Ascending aorta (tissue), 2 donors: ENCODE results near the gene SCN1B. TPM values are rescaled to one million over a fixed set of nuclear protein-coding genes. Genes with fewer than 3 reads are reported as not detected.

Source experiments
- DNase-seq, 2 donors: peaks; one replicate each; pipeline ENCODE4 v3.0.0-alpha.2; 2019; ENCODE audit warnings: low spot score in 2 of 2
- H3K27ac ChIP-seq, 2 donors: fragments of 200-600 bp; sonication (generic); one replicate each; pipeline ENCODE4 v1.5.1; 2016 to 2017; ENCODE audit warnings: mild to moderate bottlenecking in 1 of 2
- H3K27me3 ChIP-seq: fragments of 200-600 bp; sonication (generic); one replicate; pipeline ENCODE4 v1.5.1; 2017
- H3K36me3 ChIP-seq, 2 donors: fragments of 200-600 bp; sonication (generic); one replicate each; pipeline ENCODE4 v1.5.1; 2016
- H3K4me1 ChIP-seq, 2 donors: fragments of 200-600 bp; sonication (generic); one replicate each; pipeline ENCODE4 v1.5.1; 2016 to 2017; ENCODE audit warnings: mild to moderate bottlenecking in 1 of 2
- H3K4me3 ChIP-seq, 2 donors: fragments of 200-600 bp; sonication (generic); one replicate each; pipeline ENCODE4 v1.5.1; 2016 to 2017; ENCODE audit warnings: mild to moderate bottlenecking in 1 of 2
- H3K9me3 ChIP-seq, 2 donors: fragments of 200-600 bp; sonication (generic); one replicate each; pipeline ENCODE4 v1.5.1; 2016
- CTCF ChIP-seq, 3 experiments: fragments of 200-600 bp in 2 of 3; fragments of 450-650 bp in 1 of 3; sonication (generic) in 2 of 3; IDR thresholded peaks; one replicate each; pipeline ENCODE4 v1.5.1; 2016 to 2019; ENCODE audit warnings: antibody characterized with exemption in 3 of 3, mild to moderate bottlenecking in 1 of 3, moderate library complexity in 1 of 3
- intact Hi-C: fragments of 100-400 bp; cut with DNase I; formaldehyde crosslinking; loops from one replicate; pipeline ENCODE4 v1.15.1; 2023
- total RNA-seq: library from RNA; depleted of rRNA; stranded (reverse); fragments of >200 nt; gene quantifications from one replicate; pipeline ENCODE4 v1.1.0, GENCODE V29; 2016

SCN1B gene
- total RNA-seq, 1 donor from 2014 or later: 20.8 TPM

GRCh38 chr19:35066691-35067563 is 36.7 kb downstream of the SCN1B start:
- Histone ChIP-seq H3K9me3 (peaks cover 0 to 6% of the 10 kb centered on the region in 2 donors), H3K27me3 (no peaks in the 10 kb centered on the region), H3K4me3 (no peak overlapping the region), H3K36me3 (no peaks in the 10 kb centered on the region), H3K27ac (no peak overlapping the region), H3K4me1 (no peaks in the 10 kb centered on the region)
- peak; percentile 39 to 88 for DNase-seq
- intact Hi-C loops: loop anchor here (1.0 to 10.0 kb wide), 4 partner anchors 68 to 438 kb away; partner anchors contain the start of genes LGI4 and USF2
- TF ChIP-seq CTCF (IDR thresholded peaks at IDR 0.05): peak; percentile 75 to 84 (median 80)

- peaks cover 0 to 6% of the 10 kb centered on the region in 2 donors for H3K9me3 ChIP-seq
- DNase-seq: no peak
- H3K36me3 ChIP-seq: no peaks in the 10 kb centered on the region
- H3K4me1 ChIP-seq: no peaks in the 10 kb centered on the region
- no peaks in the 10 kb centered on the region for H3K27me3 ChIP-seq
- no peak overlapping the region for H3K27ac ChIP-seq
- H3K4me3 ChIP-seq: no peak overlapping the region
- intact Hi-C loops: loop anchor here (5.0 to 10.0 kb wide), 2 partner anchors 198 to 436 kb away; partner anchors contain the start of gene USF2
- no peak for TF ChIP-seq CTCF (IDR thresholded peaks at IDR 0.05)
Measured at GRCh38 chr19:35068941-35069634, 38.8 kb downstream of the SCN1B start.

GRCh38 chr19:35069696-35070095 is 39.4 kb downstream of the SCN1B start:
- no peak for DNase-seq
- H3K4me1 ChIP-seq: no peaks in the 10 kb centered on the region
- intact Hi-C loops: loop anchor here (5.0 to 10.0 kb wide), 2 partner anchors 198 to 435 kb away; partner anchors contain the start of gene USF2

GRCh38 chr19:35070471-35070870 is 40.2 kb downstream of the SCN1B start:
- TF ChIP-seq CTCF (IDR thresholded peaks at IDR 0.05): no peak
- intact Hi-C loops: no loop called here
- Histone ChIP-seq H3K27ac (no peak overlapping the region), H3K27me3 (no peaks in the 10 kb centered on the region), H3K4me1 (no peaks in the 10 kb centered on the region), H3K4me3 (no peak overlapping the region), H3K36me3 (no peaks in the 10 kb centered on the region), H3K9me3 (peaks cover 0 to 6% of the 10 kb centered on the region in 2 donors)
- DNase-seq: no peak

More at GRCh38 chr19:35069696-35070095, 39.4 kb downstream of the SCN1B start:
- no peak for TF ChIP-seq CTCF (IDR thresholded peaks at IDR 0.05)
- H3K27ac ChIP-seq: no peak overlapping the region
- H3K36me3 ChIP-seq: no peaks in the 10 kb centered on the region
- no peaks in the 10 kb centered on the region for H3K27me3 ChIP-seq
- H3K4me3 ChIP-seq: no peak overlapping the region
- H3K9me3 ChIP-seq: peaks cover 0 to 6% of the 10 kb centered on the region in 2 donors

- Histone ChIP-seq H3K27me3 (no peaks in the 10 kb centered on the region), H3K4me3 (no peak overlapping the region), H3K27ac (no peak overlapping the region), H3K9me3 (peaks cover 0 to 6% of the 10 kb centered on the region in 2 donors), H3K4me1 (no peaks in the 10 kb centered on the region), H3K36me3 (no peaks in the 10 kb centered on the region)
- intact Hi-C loops: no loop called here
- no peak for TF ChIP-seq CTCF (IDR thresholded peaks at IDR 0.05)
- DNase-seq: no peak
Measured at GRCh38 chr19:35073516-35073915, 43.2 kb downstream of the SCN1B start.
